K562 (cell line): Measurements from ENCODE around the gene COA7. TPM values are rescaled to one million over a fixed set of nuclear protein-coding genes. Genes with fewer than 3 reads are reported as not detected.

Experiments used
- ATAC-seq: fragments of 200-7000 bp; cut with Tn5 transposase; 3 replicates; pipeline ENCODE4 v1.9.1; 2020; ENCODE audit warnings: moderate library complexity
- BruUV-seq: library from RNA; stranded (reverse); fragments of 400-500 nt; replicated peaks from 2 replicates; lab custom pipeline; 2021; lab: Mats Ljungman, UMichigan
- CTCF ChIA-PET: fragments of 300-600 bp; formaldehyde crosslinking; extraction: SDS; loops from one replicate; lab custom pipeline; 2021; ENCODE audit warnings: low intra/inter-chr PET ratio; lab: Yijun Ruan, JAX
- POLR2A ChIA-PET: fragments of 300-600, 350-650 bp; sonication (Branson Sonifier 250); formaldehyde crosslinking; extraction: SDS; loops from one replicate; lab custom pipeline; 2021; ENCODE audit warnings: antibody characterized with exemption, inconsistent platforms; lab: Yijun Ruan, JAX
- DNase-seq, 4 experiments: peaks; one replicate each; pipeline versions ENCODE4 v3.0.0 to v3.0.0-alpha.2; 2011 to 2018; ENCODE audit warnings: low spot score in 3 of 4, mixed read lengths in 3 of 4; ENCODE audit errors: extremely low read depth in 1 of 4
- FAIRE-seq: peaks from 2 replicates; lab custom pipeline; 2011; peaks lifted over from hg19 to GRCh38; lab: Jason Lieb, UNC
- H2AFZ ChIP-seq: 2 replicates; pipeline ENCODE4 v1.6.0; 2011; ENCODE audit warnings: low read depth, low read length, control low read depth, inconsistent platforms
- H3K27ac ChIP-seq: fragments of 200-600 bp; 3 replicates; pipeline ENCODE4 v1.8.0; 2011; ENCODE audit warnings: low read depth, mild to moderate bottlenecking, control low read depth, inconsistent platforms, low read length, moderate library complexity, mixed read lengths; ENCODE audit errors: extremely low read depth
- H3K27me3 ChIP-seq, 2 experiments: fragments of 300-600 bp in 1 of 2; 2 replicates in 1 of 2; 3 replicates in 1 of 2; pipeline versions ENCODE4 v1.6.0 to v1.8.0; 2011; ENCODE audit warnings: inconsistent platforms in 2 of 2, low read length in 2 of 2, mild to moderate bottlenecking in 1 of 2, mixed read lengths in 1 of 2, moderate library complexity in 1 of 2; ENCODE audit not compliant: control insufficient read depth in 2 of 2, insufficient read depth in 2 of 2
- H3K36me3 ChIP-seq: fragments of 300-600 bp; 3 replicates; pipeline ENCODE4 v1.8.0; 2011; ENCODE audit warnings: mild to moderate bottlenecking, low read length, inconsistent platforms; ENCODE audit not compliant: control insufficient read depth, insufficient read depth
- H3K4me1 ChIP-seq, 2 experiments: fragments of 200-600 bp in 1 of 2; replicated peaks in 1 of 2; 2 replicates in 1 of 2; 3 replicates in 1 of 2; pipeline versions ENCODE4 v1.5.1 to v1.8.0; 2011; ENCODE audit warnings: inconsistent platforms in 2 of 2, low read length in 2 of 2, mild to moderate bottlenecking in 1 of 2, mixed read lengths in 1 of 2, moderate library complexity in 1 of 2; ENCODE audit not compliant: control insufficient read depth in 2 of 2, insufficient read depth in 2 of 2
- H3K4me2 ChIP-seq: 2 replicates; pipeline ENCODE4 v1.6.1; 2011; ENCODE audit warnings: low read length, control low read depth, inconsistent platforms, mixed read lengths; ENCODE audit not compliant: insufficient read depth
- H3K4me3 ChIP-seq: fragments of 200-600 bp; sonication (generic), shearing (Covaris generic); 2 replicates; pipeline ENCODE4 v1.5.1; 2016; ENCODE audit warnings: control low read depth, inconsistent platforms
- H3K79me2 ChIP-seq: fragments of 200-600 bp; 3 replicates; pipeline ENCODE4 v1.8.0; 2011; ENCODE audit warnings: low read length, inconsistent platforms; ENCODE audit not compliant: control insufficient read depth, insufficient read depth
- H3K9ac ChIP-seq, 2 experiments: 2 replicates each; pipeline versions ENCODE4 v1.6.0 to v1.6.1; 2011; ENCODE audit warnings: low read depth in 2 of 2, low read length in 2 of 2, control low read depth in 1 of 2, inconsistent platforms in 1 of 2, mild to moderate bottlenecking in 1 of 2, mixed read lengths in 1 of 2; ENCODE audit not compliant: insufficient read depth in 1 of 2
- H3K9me1 ChIP-seq: one replicate; pipeline ENCODE4 v1.6.0; 2011; ENCODE audit warnings: inconsistent platforms, mild to moderate bottlenecking, low read length, moderate library complexity; ENCODE audit not compliant: control insufficient read depth, insufficient read depth
- H3K9me3 ChIP-seq: replicated peaks from 2 replicates; pipeline ENCODE4 v1.5.1; 2011; ENCODE audit warnings: low read depth, low read length, inconsistent platforms; ENCODE audit not compliant: control insufficient read depth, insufficient read depth
- H4K20me1 ChIP-seq: replicated peaks from 2 replicates; pipeline ENCODE4 v1.6.1; 2011; ENCODE audit warnings: low read length, inconsistent platforms, mixed read lengths; ENCODE audit not compliant: control insufficient read depth, insufficient read depth
- CEBPB ChIP-seq: fragments of 450-650 bp; IDR thresholded peaks from 2 replicates; pipeline ENCODE4 v1.6.1; 2016; ENCODE audit warnings: missing genetic modification characterization, missing compliant biosample characterization
- CEBPG ChIP-seq, 3 experiments: fragments of 200-800 bp in 1 of 3; sonication (Bioruptor generic) in 1 of 3; sonication (generic) in 1 of 3; formaldehyde crosslinking in 1 of 3; IDR thresholded peaks in 2 of 3; conservative IDR thresholded peaks in 1 of 3; 2 replicates each; pipeline versions ENCODE4 v1.6.1 to v1.8.0; 2016 to 2022; ENCODE audit warnings: missing compliant biosample characterization in 2 of 3, missing genetic modification characterization in 2 of 3, mild to moderate bottlenecking in 1 of 3, missing genetic modification reagents in 1 of 3
- ETS2 ChIP-seq: IDR thresholded peaks from 2 replicates; pipeline ENCODE4 v1.6.1; 2016; ENCODE audit warnings: borderline replicate concordance, missing genetic modification characterization, mild to moderate bottlenecking, moderate library complexity, missing compliant biosample characterization; ENCODE audit not compliant: poor library complexity, severe bottlenecking
- HDAC6 ChIP-seq: IDR thresholded peaks from 2 replicates; pipeline ENCODE4 v1.6.1; 2012; ENCODE audit warnings: low read depth, mild to moderate bottlenecking, control low read depth, inconsistent platforms, low read length, moderate library complexity
- HMG20A ChIP-seq: fragments of 450-650 bp; formaldehyde crosslinking; conservative IDR thresholded peaks from 2 replicates; pipeline ENCODE4 v1.4.0; 2020; ENCODE audit warnings: mild to moderate bottlenecking, mixed read lengths
- POLR2AphosphoS5 ChIP-seq: IDR thresholded peaks from 2 replicates; pipeline ENCODE4 v1.6.1; 2011; ENCODE audit warnings: mild to moderate bottlenecking, low read depth, low read length, moderate library complexity; ENCODE audit not compliant: control insufficient read depth, insufficient read depth
- TFE3 ChIP-seq: fragments of 450-650 bp; formaldehyde crosslinking; IDR thresholded peaks from 2 replicates; pipeline ENCODE4 v1.4.0; 2020; ENCODE audit warnings: mild to moderate bottlenecking, mixed read lengths
- TGIF2 ChIP-seq: sonication (generic); formaldehyde crosslinking; IDR thresholded peaks from 2 replicates; pipeline ENCODE4 v1.8.1; 2022; ENCODE audit warnings: mild to moderate bottlenecking, missing genetic modification reagents, moderate library complexity
- THRAP3 ChIP-seq: fragments of 450-650 bp; IDR thresholded peaks from 2 replicates; pipeline ENCODE4 v1.6.1; 2016; ENCODE audit warnings: mild to moderate bottlenecking, inconsistent platforms, borderline replicate concordance
- TRIM24 ChIP-seq, 2 experiments: fragments of 450-650 bp; IDR thresholded peaks; 2 replicates each; pipeline ENCODE4 v1.6.1; 2016
- U2AF1 ChIP-seq: fragments of 200-400 bp; formaldehyde crosslinking; optimal IDR thresholded peaks from 2 replicates; pipeline ENCODE3; 2017; ENCODE audit warnings: mild to moderate bottlenecking, low read depth, low read length, moderate library complexity
- ZNF551 ChIP-seq: fragments of 250-450 bp; sonication (Bioruptor Pico); IDR thresholded peaks from 2 replicates; pipeline ENCODE4 v1.5.0; 2021; ENCODE audit warnings: mild to moderate bottlenecking, moderate library complexity
- ZNF583 ChIP-seq: fragments of 250-450 bp; sonication (Bioruptor Pico); IDR thresholded peaks from 2 replicates; pipeline ENCODE4 v1.4.0; 2020
- ZNF586 ChIP-seq: fragments of 450-650 bp; formaldehyde crosslinking; conservative IDR thresholded peaks from 2 replicates; pipeline ENCODE4 v1.4.0; 2020; ENCODE audit warnings: mild to moderate bottlenecking, moderate library complexity
- WGBS: fragments of 100-300 bp; shearing (Covaris generic); methylation state at CpG from one replicate; pipeline ENCODE4 v1.1.6; 2016; ENCODE audit warnings: low coverage, mixed read lengths; ENCODE audit not compliant: insufficient coverage; ENCODE audit errors: missing lambda C conversion rate; 5-methylcytosine and 5-hydroxymethylcytosine counted together
- in situ Hi-C: fragments of 300-500 bp; cut with MboI; formaldehyde crosslinking; loops from 4 replicates; pipeline ENCODE4 v1.15.0; 2018; ENCODE audit warnings: inconsistent platforms, mixed read lengths
- intact Hi-C: fragments of 100-400 bp; cut with micrococcal nuclease; formaldehyde crosslinking; loops from 2 replicates; pipeline ENCODE4 v1.14.2; 2022
- polyA plus RNA-seq, 8 experiments: library from polyadenylated mRNA; depleted of rRNA in 4 of 8; stranded (reverse) in 5 of 8; unstranded in 3 of 8; fragments of >200 nt; fragmentation: Nextera tagmentation in 2 of 8; fragmentation: Illumina TruSeq in 1 of 8; extraction: Ambion mirVana in 2 of 8; extraction: Trizol in 1 of 8; gene quantifications; 2 replicates each; pipeline versions ENCODE4 v1.2.1 to v1.2.3, GENCODE V29; 2011 to 2014; ENCODE audit warnings: inconsistent platforms in 1 of 8, missing spikeins in 1 of 8
- total RNA-seq, 7 experiments: library from RNA; depleted of rRNA in 6 of 7; stranded (reverse); fragments of >200 nt in 6 of 7; fragmentation: Illumina TruSeq in 2 of 7; extraction: Trizol in 2 of 7; gene quantifications; 2 replicates each; pipeline versions ENCODE4 v1.2.1 to v1.2.3, GENCODE V29; 2011 to 2021; ENCODE audit warnings: low replicate concordance in 1 of 7

COA7 gene
- total and polyA plus RNA-seq, 9 of the 15 experiments (the other 6 are each of a cell fraction or from before 2014, with no cell fraction given): 19.4 to 82.8 (median 51.0) TPM

- Histone ChIP-seq H3K4me3 (no peak overlapping the region), H4K20me1 (no peaks in the 10 kb centered on the region), H3K9me1 (no peaks in the 10 kb centered on the region), H3K27me3 (no peaks in the 10 kb centered on the region)
- TF ChIP-seq TGIF2 (CRISPR knock-in tag) (no peak), HDAC6 (no peak), CEBPG (CRISPR knock-in tag; IDR thresholded peaks at IDR 0.05) (no peak), CEBPG (tag; conservative IDR thresholded peaks at IDR 0.05 in 1 of 2, IDR thresholded peaks at IDR 0.05 in 1 of 2) (peak in 1 of 2 experiments; percentile 34; a peak in 1 of 4 replicates), THRAP3 (no peak), U2AF1 (no peak), TFE3 (CRISPR knock-in tag) (no peak), ZNF551 (no peak), POLR2AphosphoS5 (no peak), ZNF586 (CRISPR knock-in tag) (no peak), HMG20A (CRISPR knock-in tag) (no peak), TRIM24 (IDR thresholded peaks at IDR 0.05) (no peak), CEBPB (tag) (peak; percentile 72), ZNF583 (CRISPR knock-in tag) (no peak), ETS2 (no peak)
- TF ChIP-seq, all 486 proteins: peak for 2
- no peaks in the 10 kb centered on the region for H3K79me2 ChIP-seq
- no TSS peak for BruUV-seq
- H3K9me3 ChIP-seq: no peaks in the 10 kb centered on the region
- no peaks in the 10 kb centered on the region; a peak in 2 of 5 replicates for H3K4me1 ChIP-seq
- H2AFZ ChIP-seq: no peak overlapping the region
- FAIRE-seq (no peak), DNase-seq (no peak), ATAC-seq (no peak)
- no peak overlapping the region for H3K9ac ChIP-seq
- no peaks in the 10 kb centered on the region for H3K36me3 ChIP-seq
- intact Hi-C loops (loop anchor here (5.0 kb wide), 1 partner anchor 266 kb away; the partner anchor contains the start of genes ORC1 and PRPF38A), in situ Hi-C loops (no loop called here)
- CTCF ChIA-PET: no interaction called here
- no peak overlapping the region for H3K4me2 ChIP-seq
- WGBS: 18% methylated on average over 3 of the region's 3 CpGs
- H3K27ac ChIP-seq: no peak overlapping the region
- POLR2A ChIA-PET: interaction anchor here (0.6 to 1.8 kb wide), 6 partner anchors 9 to 1057 kb away, joined by 3 to 4 read pairs (median 3); partner anchors contain the start of genes ORC1 and PRPF38A
Observed at GRCh38 chr1:52667984-52668383, 30.2 kb downstream of the COA7 start.
